Fibroblast of gingiva (primary cell): ENCODE measurements around the gene PPM1D.
A peak's percentile ranks its signal among the peaks of the same experiment; 100 is the strongest.
"Not testable (repeated sequence)": the region's sequence is repeated elsewhere in the genome, so short reads cannot be mapped to it uniquely, and the experiment has no call there.

Experiments
- DNase-seq: peaks from one replicate; pipeline ENCODE4 v3.0.0-alpha.2; 2011; ENCODE audit warnings: low read depth

The PPM1D gene

DNA sequence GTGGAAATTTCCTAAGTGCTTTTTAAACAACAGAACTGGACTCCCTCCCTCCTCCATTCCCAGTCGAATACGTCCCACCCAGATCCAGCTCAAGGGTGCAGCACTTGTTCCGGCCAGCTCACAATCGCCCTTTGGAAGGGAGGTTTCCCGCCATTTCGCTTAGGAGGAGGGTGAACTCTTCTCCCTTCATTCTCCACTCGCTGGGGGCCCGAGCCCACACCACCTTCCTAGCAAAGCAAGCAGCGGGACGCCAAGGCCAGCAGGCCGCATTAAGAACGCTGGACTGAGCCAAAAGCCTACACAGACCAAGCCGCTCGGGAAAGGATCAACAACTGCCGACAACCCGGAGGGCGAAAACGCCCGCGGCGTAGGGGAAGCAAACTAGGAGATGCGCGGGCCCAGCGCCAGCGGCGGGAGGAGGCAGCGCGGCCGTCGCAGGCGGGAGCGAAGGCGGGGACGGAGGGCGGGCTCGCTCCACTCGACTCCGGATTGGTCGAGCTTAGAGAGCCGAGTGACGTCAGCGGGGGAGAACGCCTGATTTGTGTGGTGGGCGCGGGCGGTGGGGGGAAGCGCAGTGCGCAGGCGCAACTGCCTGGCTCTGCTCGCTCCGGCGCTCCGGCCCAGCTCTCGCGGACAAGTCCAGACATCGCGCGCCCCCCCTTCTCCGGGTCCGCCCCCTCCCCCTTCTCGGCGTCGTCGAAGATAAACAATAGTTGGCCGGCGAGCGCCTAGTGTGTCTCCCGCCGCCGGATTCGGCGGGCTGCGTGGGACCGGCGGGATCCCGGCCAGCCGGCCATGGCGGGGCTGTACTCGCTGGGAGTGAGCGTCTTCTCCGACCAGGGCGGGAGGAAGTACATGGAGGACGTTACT lies at the start of gene PPM1D:
Gene PPM1D, plus strand, starts transcription at position 574 of the 870 bp plus-strand sequence. Its CDS starts 222 bp downstream, at position 796.
- peak; percentile 99 for DNase-seq

DNA sequence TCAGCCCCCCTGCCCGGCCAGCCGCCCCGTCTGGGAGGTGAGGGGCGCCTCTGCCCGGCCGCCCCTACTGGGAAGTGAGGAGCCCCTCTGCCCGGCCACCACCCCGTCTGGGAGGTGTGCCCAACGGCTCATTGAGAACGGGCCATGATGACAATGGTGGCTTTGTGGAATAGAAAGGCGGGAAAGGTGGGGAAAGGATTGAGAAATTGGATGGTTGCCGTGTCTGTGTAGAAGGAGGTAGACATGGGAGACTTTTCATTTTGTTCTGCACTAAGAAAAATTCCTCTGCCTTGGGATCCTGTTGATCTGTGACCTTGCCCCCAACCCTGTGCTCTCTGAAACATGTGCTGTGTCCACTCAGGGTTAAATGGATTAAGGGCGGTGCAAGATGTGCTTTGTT lies 47.7 kb upstream of the PPM1D start:
- not testable (repeated sequence) for DNase-seq

DNA sequence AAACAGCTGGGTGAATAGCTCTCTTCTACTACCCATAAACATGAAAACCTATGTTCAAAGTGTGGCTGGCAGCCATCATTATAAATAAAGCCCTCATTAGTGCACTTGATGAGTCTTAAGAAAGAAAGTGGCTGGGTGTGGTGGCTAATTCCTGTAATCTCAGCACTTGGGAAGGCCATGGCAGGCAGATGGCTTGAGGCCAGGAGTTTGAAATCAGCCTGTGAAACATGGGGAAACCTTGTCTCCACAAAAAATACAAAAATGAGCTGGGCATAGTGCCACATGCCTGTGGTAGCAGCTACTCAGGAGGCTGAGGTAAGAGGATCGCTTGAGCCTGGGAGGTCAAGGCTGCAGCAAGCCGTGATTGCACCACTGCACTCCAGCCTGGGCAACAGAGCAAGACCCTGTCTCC lies 45.6 kb upstream of the PPM1D start:
- DNase-seq = peak; percentile 95

DNA sequence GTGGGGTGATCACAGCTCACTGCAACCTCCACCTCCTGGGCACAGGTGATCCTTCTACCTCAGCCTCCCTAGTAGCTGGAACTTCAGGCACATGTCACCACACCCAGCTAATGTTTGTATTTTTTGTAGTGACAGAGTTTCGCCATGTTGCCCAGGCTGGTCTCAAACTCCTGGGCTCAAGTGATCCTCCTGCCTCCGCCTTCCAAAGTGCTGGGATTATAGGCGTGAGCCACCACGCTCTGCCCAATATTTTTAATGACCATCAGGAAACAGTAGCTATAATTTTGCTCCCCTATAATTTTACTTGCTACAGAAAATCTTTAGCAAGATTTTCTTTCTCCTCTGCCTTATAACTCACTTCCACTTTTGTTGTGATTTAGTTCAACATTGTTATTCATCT lies 44.2 kb upstream of the PPM1D start:
- DNase-seq = no peak

DNA sequence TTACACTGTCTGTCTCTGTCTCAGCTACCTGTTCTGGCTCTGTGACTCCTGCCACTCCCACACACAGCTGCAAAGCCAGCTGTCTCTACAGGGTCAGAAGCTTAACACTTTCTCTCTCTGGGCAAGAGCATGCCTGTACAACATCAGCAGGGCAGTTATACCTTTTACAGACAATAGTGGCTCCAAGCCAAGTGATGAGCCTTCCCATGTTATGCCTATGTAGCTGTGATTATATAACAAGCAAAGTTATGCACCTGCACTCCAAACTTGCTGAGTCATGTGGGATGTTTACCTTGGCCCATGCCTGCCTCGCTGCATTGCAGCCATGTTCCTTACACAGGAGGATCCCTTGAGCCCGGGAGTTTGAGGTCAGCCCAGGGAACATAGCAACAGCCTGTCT lies 42.2 kb upstream of the PPM1D start:
- no peak for DNase-seq

DNA sequence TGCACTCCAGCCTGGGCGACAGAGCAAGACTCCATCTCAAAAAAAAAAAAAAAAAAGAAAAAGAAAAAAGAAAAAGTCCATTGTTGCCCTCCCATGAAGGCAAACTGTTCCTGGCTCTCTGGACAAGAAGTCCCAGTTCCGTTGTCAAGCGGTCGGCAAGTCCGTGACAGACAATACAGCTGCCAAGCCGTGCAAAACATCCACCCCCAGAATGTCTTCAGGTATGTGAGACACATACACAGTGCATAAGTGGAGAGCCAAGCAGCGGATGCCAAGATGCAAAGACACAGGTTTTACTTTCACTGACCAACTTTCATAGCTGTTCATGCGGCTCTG lies 40.4 kb upstream of the PPM1D start:
- DNase-seq = no peak

DNA sequence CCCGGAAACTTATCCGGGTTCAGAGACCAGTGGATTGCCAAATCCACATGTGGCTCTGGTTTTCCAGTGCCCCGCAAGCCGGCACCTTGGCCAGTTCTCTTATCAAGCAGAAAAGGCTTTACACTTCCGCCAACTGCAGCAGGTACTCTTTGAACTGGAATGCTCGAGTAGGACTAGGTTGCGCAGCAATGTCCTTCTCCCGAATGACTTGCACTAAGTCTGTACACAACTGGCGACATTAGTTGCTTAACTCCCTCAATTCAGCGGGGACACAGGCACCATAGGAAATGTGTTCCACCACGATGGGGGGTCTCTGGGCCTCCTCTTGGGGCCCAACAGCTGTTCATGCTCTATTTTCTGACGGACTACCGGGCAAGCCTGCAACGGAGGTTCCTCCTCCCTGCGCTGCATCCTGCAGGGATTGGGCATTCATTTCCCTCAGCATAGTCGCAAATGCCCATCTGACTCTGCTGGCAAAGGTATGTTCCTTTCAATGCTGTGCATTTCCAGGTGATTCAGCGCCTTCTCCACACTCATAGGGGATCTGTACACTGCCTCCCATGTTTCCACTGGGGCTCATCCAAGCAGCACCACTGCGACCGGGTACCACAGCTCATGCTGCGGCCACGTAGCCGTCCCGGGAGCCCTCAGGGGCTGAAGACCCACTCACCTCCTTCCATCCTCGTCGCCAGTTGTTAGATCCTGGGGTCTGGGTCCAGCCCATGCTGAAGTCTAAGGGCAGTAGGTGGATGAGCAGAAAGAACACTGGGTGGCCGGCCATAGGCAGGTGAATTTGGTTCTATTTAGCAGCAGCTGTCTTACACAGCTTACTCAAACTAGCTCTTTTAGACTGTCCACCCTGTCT lies 39.8 kb upstream of the PPM1D start:
- DNase-seq = no peak

DNA sequence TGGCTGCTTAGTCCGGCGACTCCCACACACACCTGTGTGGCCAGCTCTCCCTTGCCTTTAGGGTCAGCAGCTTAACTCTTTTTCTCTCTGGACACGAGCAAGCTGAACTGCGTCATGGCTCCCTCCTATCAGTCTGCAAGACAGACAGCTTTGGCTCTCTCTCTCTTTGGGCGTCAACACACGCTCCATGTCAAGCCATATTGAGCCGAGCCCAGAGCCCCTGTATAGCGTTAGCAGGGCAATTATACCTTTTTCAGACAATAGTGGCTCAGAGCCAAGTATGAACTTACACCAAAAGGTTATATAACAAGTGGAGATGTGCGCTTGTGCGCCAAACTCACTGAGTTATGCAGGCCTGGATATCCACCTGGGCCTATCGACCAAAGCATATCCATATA lies 39.1 kb upstream of the PPM1D start:
- no peak for DNase-seq

DNA sequence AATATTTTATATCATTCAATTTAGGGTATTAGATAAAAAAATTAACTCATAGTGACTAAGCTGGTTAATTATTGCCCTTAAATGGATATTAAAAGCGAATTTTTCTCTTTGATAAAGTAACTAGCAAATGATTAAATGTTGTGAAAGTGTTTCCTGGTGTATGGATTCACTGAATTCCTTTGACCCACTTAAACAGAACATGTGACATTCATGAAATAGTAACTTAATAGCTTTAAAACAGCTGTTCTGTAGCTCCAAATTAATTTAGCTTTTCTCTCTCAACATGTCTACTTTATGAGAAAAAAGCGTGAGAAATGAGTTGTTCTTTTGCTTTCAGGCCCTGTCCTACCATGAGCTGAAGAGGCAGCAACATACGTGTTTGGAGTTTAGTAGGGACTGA lies 37.6 kb upstream of the PPM1D start:
- no peak for DNase-seq

DNA sequence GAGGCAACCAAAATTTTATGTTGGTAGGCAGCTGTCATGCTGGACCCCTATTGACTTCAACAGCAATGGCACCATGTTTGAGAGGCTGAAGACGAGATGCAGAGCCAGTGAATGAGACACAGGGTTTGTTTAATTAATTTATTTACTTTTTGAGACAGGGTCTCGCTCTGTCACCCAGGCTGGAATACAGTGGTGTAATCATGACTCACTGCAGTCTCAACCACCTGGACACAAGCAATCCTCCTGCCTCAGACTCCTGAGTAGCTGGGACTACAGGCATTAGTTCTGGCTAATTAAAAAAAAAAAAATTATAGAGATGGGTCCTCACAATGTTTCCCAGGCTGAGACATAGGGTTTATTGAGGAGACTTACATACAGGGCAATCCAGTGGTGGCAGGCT lies 36.2 kb upstream of the PPM1D start:
- no peak for DNase-seq

DNA sequence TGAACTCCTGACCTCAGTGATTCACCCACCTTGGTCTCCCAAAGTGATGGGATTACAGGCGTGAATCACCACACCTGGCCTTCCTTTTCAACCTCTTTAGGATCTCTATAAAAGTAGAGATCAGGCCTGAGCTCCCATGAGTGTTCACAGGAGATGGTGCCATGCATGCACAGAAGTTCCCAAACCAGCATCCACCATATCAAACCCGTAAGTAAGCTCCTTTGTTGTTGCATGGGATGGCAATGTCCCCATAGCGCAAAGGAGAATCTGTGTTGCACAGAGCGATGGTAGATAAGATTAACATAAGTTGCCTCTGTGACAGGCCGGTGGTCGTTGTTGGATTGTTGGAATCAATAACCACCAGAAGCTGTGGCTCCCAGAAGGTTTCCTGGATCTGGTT lies 34.8 kb upstream of the PPM1D start:
- DNase-seq = no peak

DNA sequence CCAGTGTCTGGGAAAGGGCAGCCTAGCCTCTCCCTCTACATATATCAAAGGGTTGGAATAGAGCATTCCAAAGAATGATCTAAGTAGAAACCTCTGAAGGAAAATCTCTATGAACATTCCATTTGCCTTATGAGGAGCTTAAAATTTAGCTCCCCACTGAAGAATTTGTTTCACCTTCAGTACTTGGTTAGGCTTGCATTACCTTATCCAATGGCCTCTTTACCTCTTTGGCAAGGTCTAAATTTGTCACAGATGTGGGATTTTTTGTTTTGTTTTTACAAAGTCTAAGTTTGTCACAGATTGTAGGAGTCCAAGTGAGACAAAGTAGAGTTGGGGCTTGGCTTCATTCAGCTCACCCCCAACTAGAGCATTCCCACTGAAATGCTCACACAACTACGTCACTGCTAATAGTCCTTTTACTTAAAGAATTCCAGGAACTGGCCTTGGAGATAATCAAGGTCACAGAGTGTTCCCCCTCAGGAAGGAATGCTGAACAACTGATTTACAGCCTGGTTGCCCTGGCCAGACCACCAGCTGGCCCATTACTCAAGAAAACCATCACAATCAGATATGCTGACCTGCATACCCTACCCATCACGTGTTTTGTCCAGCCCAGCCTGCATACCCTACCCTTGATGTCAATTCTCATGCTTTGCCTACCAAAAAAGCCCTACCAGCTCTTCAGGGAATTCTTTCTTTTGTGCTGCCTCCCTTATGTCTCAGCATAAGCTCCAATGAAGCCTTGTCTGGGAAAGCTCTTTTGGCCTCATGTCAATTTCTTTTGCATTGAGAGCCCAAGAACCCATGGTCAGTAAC lies 26.5 kb upstream of the PPM1D start:
- DNase-seq = no peak

DNA sequence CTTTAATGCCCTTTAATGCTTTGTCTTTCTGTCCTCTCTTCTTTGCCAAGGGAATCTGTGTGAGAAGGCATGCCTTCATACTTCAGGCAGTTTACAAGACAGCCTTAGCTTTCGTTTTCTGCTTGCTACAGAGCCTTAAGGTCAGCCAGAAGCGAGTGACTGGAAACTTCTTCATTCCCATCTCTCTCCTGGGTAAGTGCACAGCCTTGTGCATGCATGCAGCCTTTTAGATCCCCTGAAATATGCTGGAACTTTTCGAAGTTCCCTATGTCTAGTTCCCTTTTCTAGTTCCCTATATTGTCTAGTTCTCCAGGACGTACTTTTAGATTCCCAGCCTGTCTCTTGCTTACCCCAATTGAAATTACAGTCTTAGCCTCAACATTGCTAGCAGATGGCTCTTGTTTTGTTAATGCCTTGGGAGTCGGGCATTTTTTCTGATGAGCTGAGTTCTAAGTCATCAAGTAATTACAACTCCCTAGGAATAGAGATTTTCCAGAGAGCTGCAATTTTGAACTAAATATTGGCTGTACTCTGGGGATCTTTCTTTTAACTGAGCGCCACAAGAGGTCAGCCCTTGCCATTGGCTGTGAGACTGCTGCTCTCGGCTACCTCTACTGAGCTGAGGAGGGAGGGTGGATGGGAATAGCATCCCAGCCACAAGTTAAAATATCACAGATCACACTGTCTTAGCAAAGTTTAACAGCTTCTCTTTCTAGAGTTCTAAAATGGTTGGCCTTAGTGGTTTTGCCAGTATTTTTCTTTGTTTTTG lies 22.7 kb upstream of the PPM1D start:
- DNase-seq = peak; percentile 78

DNA sequence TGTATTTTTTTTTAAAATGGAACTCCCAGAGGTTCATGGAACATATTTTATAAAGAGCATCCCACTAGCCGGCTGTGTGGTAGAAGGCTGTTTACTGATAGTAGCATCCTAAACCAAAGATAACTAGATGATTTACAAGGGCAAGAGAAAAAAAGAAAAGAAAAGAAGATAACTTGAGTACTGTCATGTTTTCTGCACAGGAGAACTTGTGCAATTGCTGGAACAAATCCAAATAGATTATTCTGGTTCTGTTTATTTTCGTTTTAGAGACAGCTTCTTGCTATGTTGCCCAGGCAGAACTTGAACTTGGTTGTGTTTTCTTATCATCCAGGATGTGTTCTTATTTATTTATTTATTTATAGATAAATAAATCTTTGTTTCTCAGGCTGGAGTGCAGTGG lies 20.9 kb upstream of the PPM1D start:
- DNase-seq = peak; percentile 56

DNA sequence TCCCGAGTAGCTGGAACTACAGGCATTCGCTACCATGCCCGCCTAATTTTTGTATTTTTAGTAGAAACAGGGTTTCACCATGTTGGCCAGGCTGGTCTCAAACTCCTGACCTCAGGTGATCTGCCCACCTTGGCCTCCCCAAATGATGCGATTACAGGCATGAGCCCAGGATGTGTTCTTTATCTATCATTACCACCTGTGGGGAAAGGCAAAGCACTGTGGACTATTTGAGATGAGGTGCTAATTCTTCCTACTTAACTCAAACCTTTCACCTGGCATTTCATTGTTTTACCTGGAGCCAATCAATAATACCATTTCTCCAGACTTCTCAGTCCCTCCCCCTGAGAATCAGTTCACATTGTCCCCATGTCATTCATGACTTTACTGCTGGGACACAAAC lies 20.4 kb upstream of the PPM1D start:
- no peak for DNase-seq

DNA sequence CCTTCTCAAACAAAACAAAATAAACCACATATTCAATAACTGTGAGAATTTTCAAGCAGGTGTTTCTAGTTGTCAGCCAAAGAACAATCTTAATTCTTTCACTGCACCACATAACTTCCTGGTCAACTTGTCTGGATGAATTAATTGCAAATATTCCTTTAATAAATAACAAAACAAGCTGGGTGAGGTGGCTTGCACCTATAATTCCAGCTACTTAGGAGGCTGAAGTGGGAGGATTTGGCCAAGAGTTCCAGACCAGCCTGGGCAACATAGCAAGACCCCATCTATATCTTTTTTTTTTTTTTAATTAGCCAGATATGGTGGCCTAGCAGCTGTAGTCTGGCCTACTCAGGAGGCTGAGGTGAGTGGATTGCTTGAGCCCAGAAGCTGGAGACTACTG lies 17.0 kb upstream of the PPM1D start:
- DNase-seq = no peak

DNA sequence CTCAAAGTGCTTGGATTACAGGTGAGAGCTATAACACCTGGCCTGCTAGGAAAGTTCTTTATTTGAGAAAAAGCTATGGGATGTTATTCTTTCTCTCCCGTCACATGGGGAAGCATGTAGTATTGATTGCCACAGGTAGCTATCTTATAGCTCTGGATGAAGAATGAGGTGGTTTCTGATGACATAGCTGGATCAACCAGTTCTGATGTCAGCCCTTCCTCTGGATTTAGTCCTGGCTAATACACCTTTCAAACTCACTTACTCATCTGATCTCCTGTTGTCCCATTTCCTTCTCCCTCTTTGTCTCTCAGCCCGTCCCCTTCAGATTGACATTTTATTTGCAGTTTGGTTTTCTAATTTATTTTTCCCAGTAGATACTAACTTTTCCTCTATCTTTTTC lies 14.1 kb upstream of the PPM1D start:
- DNase-seq = no peak

DNA sequence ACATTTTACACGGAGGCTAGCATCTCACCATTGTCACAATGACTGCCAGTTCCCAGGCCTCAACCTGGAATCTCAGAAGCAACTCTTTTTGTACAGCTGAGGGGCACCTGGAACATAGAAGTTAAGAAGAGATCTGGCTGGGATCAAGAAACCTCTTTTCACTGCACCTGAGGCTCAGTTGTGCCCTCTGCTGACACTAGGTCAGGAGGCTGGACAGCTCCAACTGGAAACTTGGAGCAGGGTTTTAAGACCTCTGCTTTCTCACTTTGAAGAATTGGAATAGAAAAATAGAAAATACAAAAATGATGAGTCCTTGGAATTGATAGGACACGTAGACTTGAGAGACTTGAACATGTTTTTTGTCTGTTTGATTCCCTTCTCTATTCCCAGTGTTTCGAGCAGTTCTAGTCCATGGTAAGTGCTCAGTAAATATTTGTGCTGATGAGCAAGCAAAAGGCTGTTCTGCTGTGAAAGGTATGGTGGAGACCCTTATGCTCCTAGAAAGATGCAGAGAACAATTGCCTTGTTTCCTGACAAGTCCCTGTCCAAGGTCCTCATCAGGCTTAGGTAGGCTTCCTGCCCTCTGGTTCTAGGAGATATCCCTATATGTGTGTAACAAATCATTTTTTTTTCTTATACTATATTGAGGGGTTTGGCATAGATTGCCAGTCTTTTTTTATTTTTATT lies 13.6 kb upstream of the PPM1D start:
- no peak for DNase-seq

DNA sequence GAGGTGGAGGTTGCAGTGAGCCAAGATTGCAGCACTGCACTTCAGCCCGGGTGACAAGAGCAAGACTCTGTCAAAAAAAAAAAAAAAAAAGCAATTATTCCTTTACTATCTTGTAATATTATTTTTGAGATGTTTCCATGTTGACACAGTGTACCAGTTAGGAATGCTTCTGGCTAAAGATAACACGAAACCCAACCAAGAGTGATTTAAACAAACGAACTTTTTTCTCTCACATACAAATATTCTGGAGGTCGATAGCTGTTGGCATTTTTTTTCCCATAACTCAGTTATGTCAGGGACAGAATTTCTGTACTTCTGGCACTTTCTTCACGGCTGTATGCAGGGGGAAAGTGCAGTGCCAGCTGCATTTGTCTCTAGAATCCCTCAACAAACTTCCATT lies 9.9 kb upstream of the PPM1D start:
- no peak for DNase-seq

DNA sequence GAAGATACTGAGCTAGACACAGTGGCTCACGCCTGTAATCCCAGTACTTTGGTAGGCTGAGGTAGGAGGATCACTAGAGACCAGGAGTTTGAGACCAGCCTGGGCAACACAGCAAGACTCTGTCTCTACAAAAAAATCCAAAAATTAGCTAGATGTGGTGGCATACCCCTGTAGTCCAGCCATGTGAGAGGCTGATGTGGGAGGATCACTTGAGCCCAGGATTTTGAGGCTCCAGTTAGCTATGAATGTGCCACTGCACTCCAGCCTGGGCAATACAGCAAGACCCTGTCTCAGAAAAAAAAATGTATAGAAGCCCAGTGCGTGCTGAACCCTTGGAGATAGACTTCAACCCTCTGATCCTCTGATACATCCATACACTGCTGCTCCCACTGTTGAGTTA lies 7.2 kb upstream of the PPM1D start:
- DNase-seq = no peak

DNA sequence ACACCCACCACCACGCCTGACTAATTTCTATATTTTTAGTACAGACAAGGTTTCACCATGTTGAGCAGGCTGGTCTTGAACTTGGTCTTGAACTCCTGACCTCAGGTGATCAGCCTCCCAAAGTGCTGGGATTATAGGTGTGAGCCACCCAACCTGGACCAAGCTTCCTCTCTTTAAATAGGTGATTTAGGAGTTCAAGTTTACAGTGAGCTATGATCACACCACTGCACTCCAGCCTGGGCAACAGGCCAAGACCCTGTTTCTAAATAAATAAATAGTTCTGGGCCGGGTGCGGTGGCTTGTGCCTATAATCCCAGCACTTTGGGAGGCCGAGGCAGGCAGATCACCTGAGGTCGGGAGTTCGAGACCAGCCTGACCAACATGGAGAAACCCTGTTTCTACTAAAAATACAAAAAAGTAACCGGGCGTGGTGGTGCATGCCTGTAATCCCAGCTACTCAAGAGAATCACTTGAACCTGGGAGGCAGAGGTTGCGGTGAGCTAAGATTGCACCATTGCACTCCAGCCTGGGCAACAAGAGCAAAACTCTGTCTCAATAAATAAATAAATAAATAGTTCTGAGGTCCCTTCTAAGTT lies 6.5 kb upstream of the PPM1D start:
- not testable (repeated sequence) for DNase-seq
